Stomach (tissue), 4 donors: ENCODE results near the gene CCT6A.
"Not testable (repeated sequence)": the region's sequence is repeated elsewhere in the genome, so short reads cannot be mapped to it uniquely, and the experiment has no call there.

Source experiments
- POLR2A ChIP-seq, 4 donors: fragments of 450-650 bp; IDR thresholded peaks; one replicate each; pipeline ENCODE4 v1.6.1; 2016; ENCODE audit warnings: antibody characterized with exemption in 4 of 4, control low read depth in 2 of 4, mild to moderate bottlenecking in 1 of 4, moderate library complexity in 1 of 4
- TF ChIP-seq, protein P1 (sequence below), 7 experiments: fragments of 450-650 bp in 4 of 7; fragments of 200-600 bp in 3 of 7; sonication (generic) in 3 of 7; IDR thresholded peaks; one replicate each; pipeline ENCODE4 v1.5.1; 2016 to 2019; ENCODE audit warnings: antibody characterized with exemption in 7 of 7, control low read depth in 2 of 7, mild to moderate bottlenecking in 1 of 7

DNA sequence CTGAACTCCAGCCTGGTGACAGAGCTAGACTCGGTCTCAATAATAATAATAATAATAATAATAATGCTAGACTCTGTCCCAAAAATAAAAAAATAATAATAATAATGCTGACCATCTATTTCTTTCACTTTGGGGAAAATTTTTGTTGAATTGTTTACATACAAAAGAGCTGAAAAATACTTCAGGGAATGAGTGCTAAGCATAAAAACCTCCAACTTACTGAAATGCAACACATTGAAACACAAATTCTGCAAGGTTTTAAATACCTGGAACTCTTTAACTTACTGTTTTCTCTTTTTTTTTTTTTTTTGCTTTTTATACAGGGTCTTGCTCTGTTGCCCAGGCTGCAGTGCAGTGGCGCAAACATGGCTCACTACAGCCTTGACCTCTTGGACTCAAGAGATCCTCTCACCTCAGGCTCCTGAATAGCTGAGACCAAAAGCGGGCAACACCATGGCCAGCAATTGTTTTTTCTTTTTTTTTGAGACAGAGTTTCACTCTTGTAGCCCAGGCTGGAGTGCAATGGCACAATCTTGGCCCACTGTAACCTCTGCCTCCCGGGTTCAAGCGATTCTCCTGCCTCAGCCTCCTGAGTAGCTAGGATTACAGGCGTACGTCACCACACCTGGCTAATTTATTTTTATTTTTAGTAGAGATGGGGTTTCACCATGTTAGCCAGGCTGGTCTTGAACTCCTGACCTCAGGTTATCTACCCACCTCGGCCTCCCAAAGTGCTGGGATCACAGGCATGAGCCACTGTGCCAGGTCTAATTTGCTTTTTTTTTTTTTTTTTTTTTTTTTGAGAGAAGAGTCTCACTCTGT lies 46.8 kb downstream of the CCT6A start:
- not testable (repeated sequence) for TF ChIP-seq POLR2A (IDR thresholded peaks at IDR 0.05)
- TF ChIP-seq, protein P1, sequence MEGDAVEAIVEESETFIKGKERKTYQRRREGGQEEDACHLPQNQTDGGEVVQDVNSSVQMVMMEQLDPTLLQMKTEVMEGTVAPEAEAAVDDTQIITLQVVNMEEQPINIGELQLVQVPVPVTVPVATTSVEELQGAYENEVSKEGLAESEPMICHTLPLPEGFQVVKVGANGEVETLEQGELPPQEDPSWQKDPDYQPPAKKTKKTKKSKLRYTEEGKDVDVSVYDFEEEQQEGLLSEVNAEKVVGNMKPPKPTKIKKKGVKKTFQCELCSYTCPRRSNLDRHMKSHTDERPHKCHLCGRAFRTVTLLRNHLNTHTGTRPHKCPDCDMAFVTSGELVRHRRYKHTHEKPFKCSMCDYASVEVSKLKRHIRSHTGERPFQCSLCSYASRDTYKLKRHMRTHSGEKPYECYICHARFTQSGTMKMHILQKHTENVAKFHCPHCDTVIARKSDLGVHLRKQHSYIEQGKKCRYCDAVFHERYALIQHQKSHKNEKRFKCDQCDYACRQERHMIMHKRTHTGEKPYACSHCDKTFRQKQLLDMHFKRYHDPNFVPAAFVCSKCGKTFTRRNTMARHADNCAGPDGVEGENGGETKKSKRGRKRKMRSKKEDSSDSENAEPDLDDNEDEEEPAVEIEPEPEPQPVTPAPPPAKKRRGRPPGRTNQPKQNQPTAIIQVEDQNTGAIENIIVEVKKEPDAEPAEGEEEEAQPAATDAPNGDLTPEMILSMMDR (IDR thresholded peaks at IDR 0.05) = not testable (repeated sequence)
